ENCODE results near the gene KCNN1. TPM values are rescaled to one million over a fixed set of nuclear protein-coding genes. Genes with fewer than 3 reads are reported as not detected.

KCNN1 gene
- polyA plus RNA-seq, 3 donors: not detected

GRCh38 chr19:18007044-18007916, 40.4 kb downstream of the KCNN1 start:
- peak overlapping the region; percentile 71 for H3K9ac ChIP-seq (ENCODE audit: insufficient read depth, low read length, poor library complexity, severe bottlenecking)
- 2% methylated on average over 44 of the region's 46 CpGs for WGBS (ENCODE audit: insufficient coverage)
- H2AFZ ChIP-seq (ENCODE audit: insufficient read depth, low read depth, low read length, poor library complexity, severe bottlenecking): no peak overlapping the region
- Mint-ChIP-seq H3K27ac (peak overlapping the region; percentile 86 to 97 (median 95)), H3K4me1 (peaks cover 38% of the 10 kb centered on the region), H3K9me3 (peaks cover 0 to 2% (median 0%) of the 10 kb centered on the region in 7 donors), H3K27me3 (ENCODE audit: low read depth in 3 of 3) (peaks cover 0 to 5% (median 0%) of the 10 kb centered on the region in 3 donors), H3K36me3 (peaks cover 34 to 71% of the 10 kb centered on the region in 2 donors), H3K4me3 (peak overlapping the region; percentile 94 to 99)
- peaks cover 54% of the 10 kb centered on the region for H3K79me2 ChIP-seq (ENCODE audit: insufficient read depth, low read length)
- TF ChIP-seq CTCF (IDR thresholded peaks at IDR 0.05): peak; percentile 97
- peaks cover 34 to 45% of the 10 kb centered on the region in 2 donors for H3K4me1 ChIP-seq (ENCODE audit: control insufficient read depth in 1 of 2, insufficient read depth in 2 of 2, low read length in 2 of 2)
- H3K4me3 ChIP-seq (replicated peaks in 1 of 3; ENCODE audit: low read depth in 2 of 3, low read length in 3 of 3): peak overlapping the region; percentile 41 to 83 (median 45)
- intact Hi-C loops (cut with micrococcal nuclease): loop anchor here (1.0 to 5.0 kb wide), 3 partner anchors 51 to 145 kb away; partner anchors contain the start of gene PIK3R2 (in 1 of the 2)
- H3K27me3 ChIP-seq (ENCODE audit: control insufficient read depth in 2 of 2, insufficient read depth in 2 of 2, low read length in 2 of 2): no peaks in the 10 kb centered on the region
- peak overlapping the region; percentile 93 for H3K4me2 ChIP-seq (replicated peaks; ENCODE audit: extremely low read depth, low read length, poor library complexity, severe bottlenecking)
- peaks cover 37% of the 10 kb centered on the region in 2 donors for H3K36me3 ChIP-seq (replicated peaks in 1 of 2; ENCODE audit: control insufficient read depth in 1 of 2, insufficient read depth in 2 of 2, low read length in 2 of 2)
- DNase-seq: peak; percentile 80 to 84 (median 82)
- H3K9me3 ChIP-seq (replicated peaks in 1 of 2; ENCODE audit: control insufficient read depth in 1 of 2, insufficient read depth in 1 of 2, low read length in 2 of 2): no peaks in the 10 kb centered on the region
- H4K20me1 ChIP-seq (ENCODE audit: insufficient read depth, low read length): peaks cover 78% of the 10 kb centered on the region
- H3K27ac ChIP-seq (ENCODE audit: low read depth in 1 of 2, low read length in 2 of 2): peak overlapping the region; percentile 71 to 82

- Histone ChIP-seq H3K79me2 (ENCODE audit: insufficient read depth, low read length) (peaks cover 45% of the 10 kb centered on the region), H3K27me3 (ENCODE audit: control insufficient read depth in 2 of 2, insufficient read depth in 2 of 2, low read length in 2 of 2) (no peaks in the 10 kb centered on the region), H3K4me2 (replicated peaks; ENCODE audit: extremely low read depth, low read length, poor library complexity, severe bottlenecking) (peak within 1 kb of the TSS; percentile 93), H3K4me3 (replicated peaks in 1 of 3; ENCODE audit: low read depth in 2 of 3, low read length in 3 of 3) (peak within 1 kb of the TSS; percentile 41 to 83 (median 45)), H3K36me3 (replicated peaks in 1 of 2; ENCODE audit: control insufficient read depth in 1 of 2, insufficient read depth in 2 of 2, low read length in 2 of 2) (peaks cover 45% of the 10 kb centered on the region in 2 donors), H3K9me3 (replicated peaks in 1 of 2; ENCODE audit: control insufficient read depth in 1 of 2, insufficient read depth in 1 of 2, low read length in 2 of 2) (no peaks in the 10 kb centered on the region), H3K27ac (ENCODE audit: low read depth in 1 of 2, low read length in 2 of 2) (peak within 1 kb of the TSS; percentile 71 to 82), H3K9ac (ENCODE audit: insufficient read depth, low read length, poor library complexity, severe bottlenecking) (peak within 1 kb of the TSS; percentile 71), H2AFZ (ENCODE audit: insufficient read depth, low read depth, low read length, poor library complexity, severe bottlenecking) (no peak within 1 kb of the TSS), H3K4me1 (ENCODE audit: control insufficient read depth in 1 of 2, insufficient read depth in 2 of 2, low read length in 2 of 2) (peaks cover 26 to 37% of the 10 kb centered on the region in 2 donors), H4K20me1 (ENCODE audit: insufficient read depth, low read length) (peaks cover 77% of the 10 kb centered on the region)
- Mint-ChIP-seq H3K36me3 (peaks cover 42 to 74% of the 10 kb centered on the region in 2 donors), H3K27ac (peak within 1 kb of the TSS; percentile 86 to 97 (median 95)), H3K27me3 (ENCODE audit: low read depth in 3 of 3) (peaks cover 0 to 5% (median 0%) of the 10 kb centered on the region in 3 donors), H3K4me1 (peaks cover 31% of the 10 kb centered on the region), H3K9me3 (peaks cover 0 to under 1% (median 0%) of the 10 kb centered on the region in 7 donors), H3K4me3 (peak within 1 kb of the TSS; percentile 94 to 99)
- WGBS (ENCODE audit: insufficient coverage): 14% methylated on average over 84 of the region's 92 CpGs
- DNase-seq: peak; percentile 90 to 92 (median 90)
- intact Hi-C loops (cut with micrococcal nuclease): loop anchor here (1.0 to 5.0 kb wide), 4 partner anchors 15 to 144 kb away; partner anchors contain the start of gene PIK3R2 (in 1 of the 2)
- TF ChIP-seq CTCF (IDR thresholded peaks at IDR 0.05): no peak
These were observed 41.2 kb downstream of the KCNN1 start, which contains the start of gene ARRDC2 for GRCh38 chr19:18007917-18008673. Gene ARRDC2, plus strand, starts transcription at chr19:18008170. Its CDS starts 141 bp downstream, at chr19:18008311.

Measured in CD14-positive monocyte (primary cell).